Measurements from ENCODE around the gene MTUS2.

MTUS2 gene

GRCh38 chr13:28859717-28860116, 39.6 kb downstream of the MTUS2 start:
- DNase-seq: no peak

- DNase-seq: no peak
Observed at GRCh38 chr13:28864544-28864943, 44.4 kb downstream of the MTUS2 start.

GRCh38 chr13:28865149-28865744, 45.1 kb downstream of the MTUS2 start:
- DNase-seq: peak; percentile 1

GRCh38 chr13:28865951-28866350, 45.8 kb downstream of the MTUS2 start:
- no peak for DNase-seq

- DNase-seq: no peak
Observed at GRCh38 chr13:28866932-28867331, 46.8 kb downstream of the MTUS2 start.

- DNase-seq: no peak
Observed at GRCh38 chr13:28867564-28867963, 47.4 kb downstream of the MTUS2 start.

GRCh38 chr13:28872427-28873176, 52.5 kb downstream of the MTUS2 start:
- no peak for DNase-seq

GRCh38 chr13:28875846-28876615, 55.9 kb downstream of the MTUS2 start:
- DNase-seq: no peak

- DNase-seq: no peak
Observed at GRCh38 chr13:28877408-28877807, 57.3 kb downstream of the MTUS2 start.

GRCh38 chr13:28885181-28885580, 65.0 kb downstream of the MTUS2 start:
- no peak for DNase-seq

GRCh38 chr13:28889086-28889732, 69.1 kb downstream of the MTUS2 start:
- DNase-seq: no peak

GRCh38 chr13:28890712-28891111, 70.6 kb downstream of the MTUS2 start:
- DNase-seq: no peak

- DNase-seq: no peak
Observed at GRCh38 chr13:28918030-28918429, 97.9 kb downstream of the MTUS2 start.

- DNase-seq: no peak
Observed at GRCh38 chr13:28922341-28922740, 102.2 kb downstream of the MTUS2 start.

- no peak for DNase-seq
Observed at GRCh38 chr13:28935104-28935503, 115.0 kb downstream of the MTUS2 start.

GRCh38 chr13:28942906-28943305, 122.8 kb downstream of the MTUS2 start:
- no peak for DNase-seq

- DNase-seq: no peak
Observed at GRCh38 chr13:28953714-28954418, 133.7 kb downstream of the MTUS2 start.

GRCh38 chr13:28954419-28954725, 134.2 kb downstream of the MTUS2 start:
- DNase-seq: no peak

GRCh38 chr13:28954810-28955209, 134.7 kb downstream of the MTUS2 start:
- DNase-seq: no peak

GRCh38 chr13:28955264-28955966, 135.3 kb downstream of the MTUS2 start:
- no peak for DNase-seq

- no peak for DNase-seq
Observed at GRCh38 chr13:28958018-28958417, 137.9 kb downstream of the MTUS2 start.

- DNase-seq: no peak
Observed at GRCh38 chr13:28958441-28958840, 138.3 kb downstream of the MTUS2 start.

All from DMS79 (cell line).